GM19468 (cell line): ENCODE measurements around the gene LRRC4C.
"Not testable (repeated sequence)": the region's sequence is repeated elsewhere in the genome, so short reads cannot be mapped to it uniquely, and the experiment has no call there.

Experiments
- ATAC-seq: cut with Tn5 transposase; IDR thresholded peaks from one replicate; pipeline ENCODE4 v1.9.1; 2021; ENCODE audit warnings: mild to moderate bottlenecking, moderate library complexity, moderate number of reproducible peaks; ENCODE audit not compliant: unreplicated experiment; ENCODE audit errors: extremely low read depth

Gene LRRC4C

DNA sequence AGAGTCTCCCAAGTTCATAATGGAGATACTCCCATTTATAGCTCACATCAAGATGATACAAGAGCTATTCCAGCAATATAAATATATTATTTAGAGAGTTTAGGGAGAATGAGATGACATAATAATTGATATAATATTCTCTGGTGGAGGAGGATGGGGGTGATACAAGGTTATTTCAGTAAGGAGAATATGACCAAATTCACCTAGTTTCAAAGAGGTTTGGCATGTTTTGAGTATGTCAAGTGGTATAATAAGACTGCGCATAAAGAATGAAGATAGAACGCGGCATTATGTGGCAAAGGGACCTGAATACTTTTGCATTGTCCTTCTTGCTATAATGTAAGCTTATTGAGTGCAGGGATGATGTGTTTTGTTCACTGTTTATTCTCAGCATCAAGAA lies 1283.5 kb downstream of the LRRC4C start:
- no peak for ATAC-seq

GRCh38 chr11:40170078-40170477 lies 1289.4 kb downstream of the LRRC4C start:
- ATAC-seq: peak; percentile 21

- peak; percentile 92 for ATAC-seq
These were observed 1291.0 kb downstream of the LRRC4C start for GRCh38 chr11:40168414-40168813.

DNA sequence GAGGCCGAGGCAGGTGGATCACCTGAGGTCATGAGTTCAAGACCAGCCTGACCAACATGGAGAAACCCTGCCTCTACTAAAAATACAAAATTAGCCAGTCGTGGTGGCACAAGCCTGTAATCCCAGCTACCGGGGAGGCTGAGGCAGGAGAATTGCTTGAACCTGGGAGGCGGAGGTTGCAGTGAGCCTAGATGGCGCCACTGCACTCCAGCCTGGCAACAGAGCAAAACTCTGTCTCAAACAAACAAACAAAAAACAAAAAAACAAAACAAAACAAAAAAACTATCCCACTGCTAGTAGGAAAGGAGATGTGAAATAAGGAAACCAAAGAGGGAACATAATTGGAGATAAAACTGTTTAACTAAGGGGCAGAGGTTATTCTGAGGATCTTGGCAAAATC lies 1291.6 kb downstream of the LRRC4C start:
- ATAC-seq: not testable (repeated sequence)

DNA sequence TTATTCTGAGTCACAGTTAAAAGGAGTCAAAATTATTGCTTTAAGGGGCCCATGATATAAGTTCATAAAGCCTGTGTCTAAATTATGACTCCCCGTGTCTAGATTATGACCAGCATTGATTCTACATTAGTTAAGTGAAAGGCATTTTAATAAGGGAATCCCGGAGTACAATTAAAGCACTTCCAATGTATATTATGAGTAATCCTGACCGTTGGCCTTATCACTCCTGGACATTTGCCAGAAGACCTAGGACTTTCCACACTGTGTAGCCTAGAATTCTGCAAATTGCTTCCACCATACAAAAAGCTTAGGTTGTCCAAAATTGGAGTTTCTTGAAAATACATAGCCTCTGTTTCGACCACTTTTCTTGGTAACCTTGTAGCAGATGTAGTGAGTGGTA lies 1292.6 kb downstream of the LRRC4C start:
- no peak for ATAC-seq

GRCh38 chr11:40162901-40163883 lies 1296.3 kb downstream of the LRRC4C start:
- ATAC-seq: no peak

DNA sequence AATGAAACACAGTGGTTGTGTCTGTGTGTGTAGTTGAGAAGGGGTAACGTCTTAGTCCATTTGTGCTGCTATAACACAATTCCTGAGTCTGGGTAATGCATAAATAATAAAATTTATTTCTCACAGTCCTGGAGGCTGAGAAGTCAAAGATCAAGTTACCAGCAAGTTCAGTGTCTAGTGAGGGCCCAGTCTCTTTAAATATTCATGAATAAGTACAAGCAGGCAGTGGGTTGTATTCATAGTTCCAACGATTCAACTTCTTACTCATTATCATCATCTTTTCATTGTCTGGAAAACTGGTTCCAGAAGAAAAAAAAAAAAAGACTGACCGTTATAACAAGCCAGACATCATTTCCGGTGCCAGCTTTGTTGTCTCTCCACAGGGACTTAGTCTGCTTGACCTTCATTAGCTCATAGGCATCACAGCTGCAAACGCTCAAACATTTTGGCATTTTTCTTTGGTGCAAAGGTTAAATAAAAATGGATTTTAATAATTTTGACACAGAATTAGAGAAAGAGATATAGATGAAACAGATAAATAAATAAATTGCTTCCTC lies 1297.5 kb downstream of the LRRC4C start:
- ATAC-seq: no peak

GRCh38 chr11:40160418-40160817 lies 1299.0 kb downstream of the LRRC4C start:
- ATAC-seq: no peak

GRCh38 chr11:40149721-40150120 lies 1309.7 kb downstream of the LRRC4C start:
- ATAC-seq: no peak

GRCh38 chr11:40140560-40140959 lies 1318.9 kb downstream of the LRRC4C start:
- no peak for ATAC-seq

GRCh38 chr11:40139536-40139935 lies 1319.9 kb downstream of the LRRC4C start:
- ATAC-seq: no peak

GRCh38 chr11:40139066-40139465 lies 1320.4 kb downstream of the LRRC4C start:
- ATAC-seq: no peak

- no peak for ATAC-seq
These were observed 1324.5 kb downstream of the LRRC4C start for GRCh38 chr11:40134820-40135570.

DNA sequence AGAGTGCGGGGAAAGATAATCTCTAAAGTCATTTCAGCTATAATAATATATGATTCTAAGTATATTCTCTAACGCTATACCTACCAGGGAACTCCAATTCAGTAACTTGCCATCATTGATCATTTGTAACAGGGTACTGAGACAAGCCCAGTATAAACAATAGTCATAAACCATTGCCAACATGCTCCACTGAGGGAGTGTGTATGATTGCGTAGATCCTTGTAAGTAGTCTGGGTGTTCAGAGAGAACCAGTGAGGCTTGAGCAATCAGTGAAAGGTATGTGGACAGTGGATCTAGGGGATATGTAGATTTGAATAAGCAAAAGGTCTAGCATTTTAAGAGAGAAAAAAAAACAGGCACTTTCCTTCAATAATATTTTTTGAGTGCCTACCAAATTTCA lies 1326.0 kb downstream of the LRRC4C start:
- no peak for ATAC-seq

DNA sequence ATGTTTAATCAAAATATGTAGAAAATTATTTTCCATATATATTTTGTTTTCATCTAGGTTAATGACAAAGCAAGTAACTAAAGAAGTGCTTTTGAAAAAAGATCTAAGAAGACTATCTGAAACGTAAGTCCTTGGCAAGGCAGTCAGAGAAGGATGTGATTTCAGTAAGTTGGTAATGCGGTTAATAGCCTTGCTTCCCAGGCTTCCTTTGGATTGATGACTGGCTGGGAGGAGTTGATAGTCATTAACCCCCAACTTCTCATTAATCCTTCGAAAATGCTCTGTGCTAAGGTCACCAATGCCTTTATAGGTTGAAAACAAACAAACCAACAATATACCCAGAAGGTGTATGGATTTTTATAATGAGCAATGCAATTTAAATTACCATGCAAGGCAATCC lies 1326.5 kb downstream of the LRRC4C start:
- no peak for ATAC-seq

- peak; percentile 73 for ATAC-seq
These were observed 1329.0 kb downstream of the LRRC4C start for GRCh38 chr11:40130427-40130826.

DNA sequence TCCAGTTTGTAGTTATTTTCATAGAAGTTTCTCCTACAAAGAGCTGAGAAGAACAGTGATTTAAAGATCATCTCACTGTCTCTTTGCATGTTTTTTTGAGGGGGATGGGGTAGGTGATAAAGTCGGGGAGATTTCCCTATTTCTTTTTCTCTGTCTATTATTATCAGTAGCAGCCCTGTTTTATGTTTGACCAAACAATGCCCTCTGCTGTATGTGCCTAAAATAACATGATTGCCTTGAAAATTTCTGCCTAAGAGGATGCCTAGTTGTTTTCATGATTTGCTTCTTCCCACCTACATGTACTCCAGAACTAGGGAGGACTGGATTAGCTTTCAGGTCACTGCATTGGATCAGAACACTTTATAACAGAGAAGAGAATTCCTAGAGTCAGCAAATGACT lies 1330.2 kb downstream of the LRRC4C start:
- no peak for ATAC-seq

DNA sequence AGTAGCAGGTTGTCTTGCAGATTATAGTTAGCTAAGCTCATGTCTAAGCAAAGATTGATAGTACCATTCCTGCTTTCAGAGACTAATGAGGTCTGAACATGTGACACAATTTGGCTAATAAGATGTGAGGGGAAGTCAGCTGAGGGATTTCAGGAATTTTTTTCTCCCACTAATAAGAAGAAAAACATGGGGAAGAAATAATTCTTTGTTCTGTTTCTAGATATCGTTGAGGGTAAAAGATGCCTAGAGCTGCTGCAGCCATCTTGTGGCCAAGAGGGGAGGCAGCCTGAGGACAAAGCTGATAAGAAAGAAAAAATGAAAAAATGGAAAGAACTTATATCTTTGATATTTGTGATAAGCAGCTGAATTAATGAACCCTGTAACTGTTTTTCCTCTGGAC lies 1334.4 kb downstream of the LRRC4C start:
- ATAC-seq: no peak

DNA sequence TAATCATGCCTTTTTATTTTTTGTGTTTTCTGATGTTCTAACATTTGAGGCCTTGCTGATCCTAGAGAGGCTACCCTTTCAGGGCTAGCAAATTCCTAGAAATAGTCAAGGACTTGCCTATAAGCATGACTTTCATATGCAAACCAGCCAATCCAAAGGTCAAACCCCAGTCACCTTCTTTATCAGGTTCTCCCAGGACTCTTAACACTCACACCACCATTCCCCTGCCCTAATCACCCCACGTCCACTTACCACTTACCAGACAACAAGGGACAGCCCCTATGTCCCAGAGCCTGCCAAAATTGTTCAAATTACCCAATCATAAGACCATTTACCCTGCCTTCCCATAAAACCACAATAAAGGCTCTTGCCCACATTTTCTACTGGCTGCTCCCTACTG lies 1339.8 kb downstream of the LRRC4C start:
- ATAC-seq: no peak

DNA sequence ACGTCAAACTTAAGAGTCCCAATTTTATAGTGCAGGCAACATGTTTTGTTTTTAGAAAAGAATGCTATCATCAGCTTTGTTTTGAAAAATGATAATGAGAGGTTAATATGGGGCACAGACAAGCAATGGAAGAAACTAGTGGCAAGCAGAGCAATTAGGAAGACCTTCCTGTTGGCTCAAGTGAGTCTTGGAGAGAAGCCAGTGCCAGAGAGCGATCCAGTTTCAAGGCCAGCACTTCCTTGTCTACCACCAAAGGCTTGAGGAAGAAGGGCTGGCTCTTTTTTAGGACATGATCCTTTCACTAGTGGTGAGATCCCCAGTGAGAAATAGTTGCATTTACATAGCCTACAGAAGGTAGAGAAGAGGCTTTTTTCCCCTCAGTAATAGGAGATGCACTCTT lies 1340.7 kb downstream of the LRRC4C start:
- no peak for ATAC-seq

GRCh38 chr11:40118026-40118425 lies 1341.4 kb downstream of the LRRC4C start:
- no peak for ATAC-seq
